GM23338 (cell line): Measurements from ENCODE around the gene DUSP7. TPM values are rescaled to one million over a fixed set of nuclear protein-coding genes. Genes with fewer than 3 reads are reported as not detected.

ENCODE experiments used
- ATAC-seq: fragments of 200-7000 bp; cut with Tn5 transposase; 3 replicates; pipeline ENCODE4 v1.9.1; 2020
- DNase-seq: peaks from one replicate; pipeline ENCODE4 v3.0.0-alpha.2; 2015; ENCODE audit warnings: low spot score
- H2AFZ ChIP-seq: fragments of 200-600 bp; sonication (generic); 2 replicates; pipeline ENCODE4 v1.8.0; 2016; ENCODE audit warnings: antibody characterized with exemption, mild to moderate bottlenecking, moderate library complexity
- H3F3A ChIP-seq: fragments of 200-600 bp; sonication (generic); replicated peaks from 2 replicates; pipeline ENCODE4 v1.8.0; 2017; ENCODE audit warnings: antibody characterized with exemption, mixed run types, low read depth
- H3K27ac ChIP-seq: fragments of 200-600 bp; sonication (generic); 2 replicates; pipeline ENCODE4 v1.6.1; 2016; ENCODE audit warnings: low read depth
- H3K27me3 ChIP-seq: fragments of 200-600 bp; sonication (generic); 2 replicates; pipeline ENCODE4 v1.8.0; 2016; ENCODE audit warnings: mild to moderate bottlenecking, mixed run types, moderate library complexity; ENCODE audit not compliant: insufficient read depth
- H3K36me3 ChIP-seq: fragments of 200-600 bp; sonication (generic); 2 replicates; pipeline ENCODE4 v1.8.0; 2016; ENCODE audit warnings: mild to moderate bottlenecking; ENCODE audit not compliant: insufficient read depth
- H3K4me1 ChIP-seq: fragments of 200-600 bp; sonication (generic); 2 replicates; pipeline ENCODE4 v1.8.0; 2016; ENCODE audit warnings: mild to moderate bottlenecking, moderate library complexity; ENCODE audit not compliant: insufficient read depth
- H3K4me2 ChIP-seq: fragments of 200-600 bp; sonication (generic); 2 replicates; pipeline ENCODE4 v1.7.1; 2017; ENCODE audit warnings: mixed run types
- H3K4me3 ChIP-seq: fragments of 200-600 bp; sonication (generic); 2 replicates; pipeline ENCODE4 v1.6.1; 2016; ENCODE audit warnings: mixed run types
- H3K79me2 ChIP-seq: fragments of 200-600 bp; sonication (generic); replicated peaks from 2 replicates; pipeline ENCODE4 v1.8.0; 2017; ENCODE audit warnings: mild to moderate bottlenecking; ENCODE audit not compliant: insufficient read depth
- H3K9me2 ChIP-seq: fragments of 200-600 bp; sonication (generic); 2 replicates; pipeline ENCODE4 v1.8.0; 2017; ENCODE audit not compliant: insufficient read depth
- H4K20me1 ChIP-seq: fragments of 200-600 bp; sonication (generic); replicated peaks from 2 replicates; pipeline ENCODE4 v1.8.0; 2017; ENCODE audit warnings: mild to moderate bottlenecking; ENCODE audit not compliant: insufficient read depth
- H3K27ac Mint-ChIP-seq: 2 replicates; pipeline ENCODE4 v1.8.0; 2020; ENCODE audit warnings: inconsistent platforms, mild to moderate bottlenecking, moderate library complexity, mixed read lengths
- H3K27me3 Mint-ChIP-seq: 3 replicates; pipeline ENCODE4 v1.8.0; 2022; ENCODE audit warnings: low read depth, mild to moderate bottlenecking, moderate library complexity, mixed read lengths, inconsistent platforms; ENCODE audit not compliant: insufficient read depth, poor library complexity
- H3K36me3 Mint-ChIP-seq: 3 replicates; pipeline ENCODE4 v1.8.0; 2021; ENCODE audit warnings: low read depth, mild to moderate bottlenecking, inconsistent platforms, moderate library complexity, mixed read lengths
- H3K4me1 Mint-ChIP-seq: 3 replicates; pipeline ENCODE4 v1.8.0; 2020; ENCODE audit warnings: mild to moderate bottlenecking, inconsistent platforms, mixed read lengths
- H3K4me3 Mint-ChIP-seq: 3 replicates; pipeline ENCODE4 v1.8.0; 2021; ENCODE audit warnings: moderate library complexity, mild to moderate bottlenecking, inconsistent platforms, mixed read lengths
- H3K9me3 Mint-ChIP-seq: 3 replicates; pipeline ENCODE4 v1.8.0; 2020; ENCODE audit warnings: moderate library complexity, mild to moderate bottlenecking, inconsistent platforms, mixed read lengths
- CREB1 ChIP-seq: fragments of 250-450 bp; sonication (Bioruptor Pico); IDR thresholded peaks from 2 replicates; pipeline ENCODE4 v1.5.0; 2020; ENCODE audit warnings: low read depth, mild to moderate bottlenecking, moderate library complexity
- EZH2 ChIP-seq: fragments of 200-600 bp; sonication (generic); IDR thresholded peaks from one replicate; pipeline ENCODE4 v1.8.0; 2017; ENCODE audit warnings: antibody characterized with exemption, mild to moderate bottlenecking, low read depth; ENCODE audit not compliant: unreplicated experiment
- EZH2phosphoT487 ChIP-seq: fragments of 200-600 bp; sonication (generic); IDR thresholded peaks from one replicate; pipeline ENCODE4 v1.8.1; 2018; ENCODE audit warnings: antibody characterized with exemption; ENCODE audit not compliant: unreplicated experiment
- JUNB ChIP-seq: IDR thresholded peaks from one replicate; pipeline ENCODE4 v1.6.1; 2016; ENCODE audit warnings: antibody characterized with exemption; ENCODE audit not compliant: unreplicated experiment
- NANOG ChIP-seq: IDR thresholded peaks from 2 replicates; pipeline ENCODE4 v1.6.1; 2016; ENCODE audit warnings: antibody characterized with exemption, borderline replicate concordance
- POLR2AphosphoS5 ChIP-seq: IDR thresholded peaks from 2 replicates; pipeline ENCODE4 v1.6.1; 2016; ENCODE audit warnings: antibody characterized with exemption, low read depth
- STAT1 ChIP-seq: IDR thresholded peaks from one replicate; pipeline ENCODE4 v1.6.1; 2016; ENCODE audit warnings: antibody characterized with exemption; ENCODE audit not compliant: unreplicated experiment
- ZNF114 ChIP-seq: fragments of 250-450 bp; sonication (Bioruptor Pico); IDR thresholded peaks from 2 replicates; pipeline ENCODE4 v1.5.0; 2020; ENCODE audit warnings: mild to moderate bottlenecking, moderate library complexity
- ZNF331 ChIP-seq: fragments of 250-450 bp; sonication (Bioruptor Pico); IDR thresholded peaks from 2 replicates; pipeline ENCODE4 v1.5.0; 2020; ENCODE audit warnings: low read depth, mild to moderate bottlenecking, moderate library complexity
- polyA plus RNA-seq: library from polyadenylated mRNA; unstranded; fragments of >200 nt; fragmentation: Nextera tagmentation; extraction: Ambion mirVana; gene quantifications from 2 replicates; pipeline ENCODE4 v1.2.1, GENCODE V29; 2016
- total RNA-seq: library from RNA; depleted of rRNA; stranded (reverse); fragments of >200 nt; shearing (Covaris generic); gene quantifications from 2 replicates; pipeline ENCODE4 v1.2.3, GENCODE V29; 2014
- TF ChIP-seq, protein P1 (sequence below): IDR thresholded peaks from one replicate; pipeline ENCODE4 v1.6.1; 2018; ENCODE audit warnings: antibody characterized with exemption; ENCODE audit not compliant: unreplicated experiment
- TF ChIP-seq, protein P2 (sequence below), 2 experiments: fragments of 200-600 bp in 1 of 2; sonication (generic) in 1 of 2; conservative IDR thresholded peaks; 2 replicates each; pipeline versions ENCODE4 v1.5.1 to v1.6.1; 2016 to 2017; ENCODE audit warnings: antibody characterized with exemption in 2 of 2, low read depth in 2 of 2, mild to moderate bottlenecking in 2 of 2, moderate library complexity in 1 of 2
- TF ChIP-seq, protein P3 (sequence below): fragments of 250-450 bp; sonication (Bioruptor Pico); IDR thresholded peaks from 2 replicates; pipeline ENCODE4 v1.5.0; 2020; ENCODE audit warnings: mild to moderate bottlenecking, moderate library complexity
- TF ChIP-seq, protein P4 (sequence below): IDR thresholded peaks from 2 replicates; pipeline ENCODE4 v1.6.1; 2016; ENCODE audit warnings: antibody characterized with exemption

The DUSP7 gene
- total and polyA plus RNA-seq, 2 experiments from 2014 or later = 5.6 to 14.7 TPM

DNA sequence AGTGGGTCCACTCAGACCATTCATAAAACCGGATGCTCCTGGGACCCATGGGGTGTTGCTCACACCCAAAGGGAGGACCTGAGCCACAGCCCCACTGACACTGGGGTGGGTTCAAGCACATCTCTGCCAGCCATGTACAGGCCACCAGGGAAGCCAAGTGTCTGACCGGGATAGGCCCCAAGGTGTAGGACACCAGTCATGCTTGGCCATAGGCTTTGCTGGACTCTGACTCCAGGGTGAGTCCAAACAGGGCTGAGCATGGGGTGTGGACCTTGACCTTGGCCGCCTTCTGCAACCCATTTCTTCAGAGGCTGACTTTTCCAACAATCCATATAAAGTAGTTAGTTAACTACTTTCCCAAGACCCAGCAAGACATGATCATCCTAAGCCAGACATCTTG, 31.4 kb upstream of the DUSP7 start (continued):
- TF ChIP-seq JUNB = no peak

DNA sequence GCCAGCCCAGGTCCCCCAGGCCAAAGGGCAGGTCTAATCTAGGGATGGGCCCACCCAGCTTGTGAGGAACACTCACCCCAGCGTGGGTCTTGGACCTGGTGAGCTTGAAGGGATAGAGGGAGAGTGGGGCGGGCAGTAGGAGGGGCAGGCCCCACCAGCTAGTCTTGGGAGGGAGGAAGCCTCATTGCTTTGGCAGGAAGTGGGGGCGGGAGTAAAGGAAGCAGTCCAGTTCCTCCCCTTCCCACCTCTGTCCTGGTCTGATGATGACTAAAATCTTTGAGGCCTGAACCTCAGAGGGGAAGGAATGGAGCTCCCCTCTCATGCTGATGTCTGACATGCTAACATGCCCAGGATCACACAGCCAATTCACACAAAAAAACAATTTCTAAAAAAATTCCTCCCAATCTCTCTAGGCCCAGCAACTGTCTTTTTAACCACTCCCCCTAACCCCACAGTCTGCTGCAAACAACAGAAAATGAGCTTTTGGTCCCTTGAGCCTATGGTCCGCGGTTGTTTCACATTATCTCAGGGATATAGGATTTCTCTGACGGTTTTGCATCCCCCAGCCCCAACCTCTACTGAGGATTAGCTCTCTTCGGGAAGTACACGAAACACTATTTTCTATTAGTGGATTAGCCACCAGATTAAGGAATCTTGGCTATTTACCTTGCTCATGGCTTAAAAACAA, 30.7 kb upstream of the DUSP7 start:
- H3K27me3 Mint-ChIP-seq = peaks cover 5% of the 10 kb centered on the region
- H3K9me2 ChIP-seq = no peaks in the 10 kb centered on the region
- no peaks in the 10 kb centered on the region for H3K27me3 ChIP-seq
- no peak for DNase-seq
- H3K4me2 ChIP-seq = no peak overlapping the region
- H3K4me3 Mint-ChIP-seq = no peak overlapping the region
- peaks cover 4% of the 10 kb centered on the region for H4K20me1 ChIP-seq
- no peaks in the 10 kb centered on the region; the same call in 1 of the 2 replicates for H3K36me3 ChIP-seq
- H2AFZ ChIP-seq = no peak overlapping the region
- H3K9me3 Mint-ChIP-seq = no peaks in the 10 kb centered on the region
- H3K4me1 ChIP-seq = no peaks in the 10 kb centered on the region
- H3K36me3 Mint-ChIP-seq = no peaks in the 10 kb centered on the region; the same call in 2 of the 3 replicates
- peaks cover 21% of the 10 kb centered on the region; the same call in 2 of the 3 replicates for H3K4me1 Mint-ChIP-seq
- no peaks in the 10 kb centered on the region for H3F3A ChIP-seq
- ATAC-seq = no peak
- peak overlapping the region; percentile 50; the same call in 1 of the 2 replicates for H3K27ac Mint-ChIP-seq
- no peak overlapping the region for H3K4me3 ChIP-seq
- no peak overlapping the region for H3K27ac ChIP-seq
- H3K79me2 ChIP-seq = no peaks in the 10 kb centered on the region
- TF ChIP-seq EZH2 (no peak), POLR2AphosphoS5 (no peak), ZNF331 (CRISPR knock-in tag) (no peak), EZH2phosphoT487 (no peak), NANOG (no peak), CREB1 (CRISPR knock-in tag) (no peak), STAT1 (no peak), ZNF114 (CRISPR knock-in tag) (no peak)
- TF ChIP-seq, protein P1, sequence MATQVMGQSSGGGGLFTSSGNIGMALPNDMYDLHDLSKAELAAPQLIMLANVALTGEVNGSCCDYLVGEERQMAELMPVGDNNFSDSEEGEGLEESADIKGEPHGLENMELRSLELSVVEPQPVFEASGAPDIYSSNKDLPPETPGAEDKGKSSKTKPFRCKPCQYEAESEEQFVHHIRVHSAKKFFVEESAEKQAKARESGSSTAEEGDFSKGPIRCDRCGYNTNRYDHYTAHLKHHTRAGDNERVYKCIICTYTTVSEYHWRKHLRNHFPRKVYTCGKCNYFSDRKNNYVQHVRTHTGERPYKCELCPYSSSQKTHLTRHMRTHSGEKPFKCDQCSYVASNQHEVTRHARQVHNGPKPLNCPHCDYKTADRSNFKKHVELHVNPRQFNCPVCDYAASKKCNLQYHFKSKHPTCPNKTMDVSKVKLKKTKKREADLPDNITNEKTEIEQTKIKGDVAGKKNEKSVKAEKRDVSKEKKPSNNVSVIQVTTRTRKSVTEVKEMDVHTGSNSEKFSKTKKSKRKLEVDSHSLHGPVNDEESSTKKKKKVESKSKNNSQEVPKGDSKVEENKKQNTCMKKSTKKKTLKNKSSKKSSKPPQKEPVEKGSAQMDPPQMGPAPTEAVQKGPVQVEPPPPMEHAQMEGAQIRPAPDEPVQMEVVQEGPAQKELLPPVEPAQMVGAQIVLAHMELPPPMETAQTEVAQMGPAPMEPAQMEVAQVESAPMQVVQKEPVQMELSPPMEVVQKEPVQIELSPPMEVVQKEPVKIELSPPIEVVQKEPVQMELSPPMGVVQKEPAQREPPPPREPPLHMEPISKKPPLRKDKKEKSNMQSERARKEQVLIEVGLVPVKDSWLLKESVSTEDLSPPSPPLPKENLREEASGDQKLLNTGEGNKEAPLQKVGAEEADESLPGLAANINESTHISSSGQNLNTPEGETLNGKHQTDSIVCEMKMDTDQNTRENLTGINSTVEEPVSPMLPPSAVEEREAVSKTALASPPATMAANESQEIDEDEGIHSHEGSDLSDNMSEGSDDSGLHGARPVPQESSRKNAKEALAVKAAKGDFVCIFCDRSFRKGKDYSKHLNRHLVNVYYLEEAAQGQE = no peak
- TF ChIP-seq, protein P2, sequence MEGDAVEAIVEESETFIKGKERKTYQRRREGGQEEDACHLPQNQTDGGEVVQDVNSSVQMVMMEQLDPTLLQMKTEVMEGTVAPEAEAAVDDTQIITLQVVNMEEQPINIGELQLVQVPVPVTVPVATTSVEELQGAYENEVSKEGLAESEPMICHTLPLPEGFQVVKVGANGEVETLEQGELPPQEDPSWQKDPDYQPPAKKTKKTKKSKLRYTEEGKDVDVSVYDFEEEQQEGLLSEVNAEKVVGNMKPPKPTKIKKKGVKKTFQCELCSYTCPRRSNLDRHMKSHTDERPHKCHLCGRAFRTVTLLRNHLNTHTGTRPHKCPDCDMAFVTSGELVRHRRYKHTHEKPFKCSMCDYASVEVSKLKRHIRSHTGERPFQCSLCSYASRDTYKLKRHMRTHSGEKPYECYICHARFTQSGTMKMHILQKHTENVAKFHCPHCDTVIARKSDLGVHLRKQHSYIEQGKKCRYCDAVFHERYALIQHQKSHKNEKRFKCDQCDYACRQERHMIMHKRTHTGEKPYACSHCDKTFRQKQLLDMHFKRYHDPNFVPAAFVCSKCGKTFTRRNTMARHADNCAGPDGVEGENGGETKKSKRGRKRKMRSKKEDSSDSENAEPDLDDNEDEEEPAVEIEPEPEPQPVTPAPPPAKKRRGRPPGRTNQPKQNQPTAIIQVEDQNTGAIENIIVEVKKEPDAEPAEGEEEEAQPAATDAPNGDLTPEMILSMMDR (conservative IDR thresholded peaks at IDR 0.05; ENCODE audit: low read depth in 2 of 2) = no peak
- TF ChIP-seq, protein P3, sequence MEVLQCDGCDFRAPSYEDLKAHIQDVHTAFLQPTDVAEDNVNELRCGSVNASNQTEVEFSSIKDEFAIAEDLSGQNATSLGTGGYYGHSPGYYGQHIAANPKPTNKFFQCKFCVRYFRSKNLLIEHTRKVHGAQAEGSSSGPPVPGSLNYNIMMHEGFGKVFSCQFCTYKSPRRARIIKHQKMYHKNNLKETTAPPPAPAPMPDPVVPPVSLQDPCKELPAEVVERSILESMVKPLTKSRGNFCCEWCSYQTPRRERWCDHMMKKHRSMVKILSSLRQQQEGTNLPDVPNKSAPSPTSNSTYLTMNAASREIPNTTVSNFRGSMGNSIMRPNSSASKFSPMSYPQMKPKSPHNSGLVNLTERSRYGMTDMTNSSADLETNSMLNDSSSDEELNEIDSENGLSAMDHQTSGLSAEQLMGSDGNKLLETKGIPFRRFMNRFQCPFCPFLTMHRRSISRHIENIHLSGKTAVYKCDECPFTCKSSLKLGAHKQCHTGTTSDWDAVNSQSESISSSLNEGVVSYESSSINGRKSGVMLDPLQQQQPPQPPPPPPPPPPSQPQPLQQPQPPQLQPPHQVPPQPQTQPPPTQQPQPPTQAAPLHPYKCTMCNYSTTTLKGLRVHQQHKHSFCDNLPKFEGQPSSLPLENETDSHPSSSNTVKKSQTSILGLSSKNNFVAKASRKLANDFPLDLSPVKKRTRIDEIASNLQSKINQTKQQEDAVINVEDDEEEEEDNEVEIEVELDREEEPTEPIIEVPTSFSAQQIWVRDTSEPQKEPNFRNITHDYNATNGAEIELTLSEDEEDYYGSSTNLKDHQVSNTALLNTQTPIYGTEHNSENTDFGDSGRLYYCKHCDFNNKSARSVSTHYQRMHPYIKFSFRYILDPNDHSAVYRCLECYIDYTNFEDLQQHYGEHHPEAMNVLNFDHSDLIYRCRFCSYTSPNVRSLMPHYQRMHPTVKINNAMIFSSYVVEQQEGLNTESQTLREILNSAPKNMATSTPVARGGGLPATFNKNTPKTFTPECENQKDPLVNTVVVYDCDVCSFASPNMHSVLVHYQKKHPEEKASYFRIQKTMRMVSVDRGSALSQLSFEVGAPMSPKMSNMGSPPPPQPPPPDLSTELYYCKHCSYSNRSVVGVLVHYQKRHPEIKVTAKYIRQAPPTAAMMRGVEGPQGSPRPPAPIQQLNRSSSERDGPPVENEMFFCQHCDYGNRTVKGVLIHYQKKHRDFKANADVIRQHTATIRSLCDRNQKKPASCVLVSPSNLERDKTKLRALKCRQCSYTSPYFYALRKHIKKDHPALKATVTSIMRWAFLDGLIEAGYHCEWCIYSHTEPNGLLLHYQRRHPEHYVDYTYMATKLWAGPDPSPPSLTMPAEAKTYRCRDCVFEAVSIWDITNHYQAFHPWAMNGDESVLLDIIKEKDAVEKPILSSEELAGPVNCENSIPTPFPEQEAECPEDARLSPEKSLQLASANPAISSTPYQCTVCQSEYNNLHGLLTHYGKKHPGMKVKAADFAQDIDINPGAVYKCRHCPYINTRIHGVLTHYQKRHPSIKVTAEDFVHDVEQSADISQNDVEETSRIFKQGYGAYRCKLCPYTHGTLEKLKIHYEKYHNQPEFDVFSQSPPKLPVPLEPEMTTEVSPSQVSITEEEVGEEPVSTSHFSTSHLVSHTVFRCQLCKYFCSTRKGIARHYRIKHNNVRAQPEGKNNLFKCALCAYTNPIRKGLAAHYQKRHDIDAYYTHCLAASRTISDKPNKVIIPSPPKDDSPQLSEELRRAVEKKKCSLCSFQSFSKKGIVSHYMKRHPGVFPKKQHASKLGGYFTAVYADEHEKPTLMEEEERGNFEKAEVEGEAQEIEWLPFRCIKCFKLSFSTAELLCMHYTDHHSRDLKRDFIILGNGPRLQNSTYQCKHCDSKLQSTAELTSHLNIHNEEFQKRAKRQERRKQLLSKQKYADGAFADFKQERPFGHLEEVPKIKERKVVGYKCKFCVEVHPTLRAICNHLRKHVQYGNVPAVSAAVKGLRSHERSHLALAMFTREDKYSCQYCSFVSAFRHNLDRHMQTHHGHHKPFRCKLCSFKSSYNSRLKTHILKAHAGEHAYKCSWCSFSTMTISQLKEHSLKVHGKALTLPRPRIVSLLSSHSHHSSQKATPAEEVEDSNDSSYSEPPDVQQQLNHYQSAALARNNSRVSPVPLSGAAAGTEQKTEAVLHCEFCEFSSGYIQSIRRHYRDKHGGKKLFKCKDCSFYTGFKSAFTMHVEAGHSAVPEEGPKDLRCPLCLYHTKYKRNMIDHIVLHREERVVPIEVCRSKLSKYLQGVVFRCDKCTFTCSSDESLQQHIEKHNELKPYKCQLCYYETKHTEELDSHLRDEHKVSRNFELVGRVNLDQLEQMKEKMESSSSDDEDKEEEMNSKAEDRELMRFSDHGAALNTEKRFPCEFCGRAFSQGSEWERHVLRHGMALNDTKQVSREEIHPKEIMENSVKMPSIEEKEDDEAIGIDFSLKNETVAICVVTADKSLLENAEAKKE (CRISPR knock-in tag) = no peak
- TF ChIP-seq, protein P4, sequence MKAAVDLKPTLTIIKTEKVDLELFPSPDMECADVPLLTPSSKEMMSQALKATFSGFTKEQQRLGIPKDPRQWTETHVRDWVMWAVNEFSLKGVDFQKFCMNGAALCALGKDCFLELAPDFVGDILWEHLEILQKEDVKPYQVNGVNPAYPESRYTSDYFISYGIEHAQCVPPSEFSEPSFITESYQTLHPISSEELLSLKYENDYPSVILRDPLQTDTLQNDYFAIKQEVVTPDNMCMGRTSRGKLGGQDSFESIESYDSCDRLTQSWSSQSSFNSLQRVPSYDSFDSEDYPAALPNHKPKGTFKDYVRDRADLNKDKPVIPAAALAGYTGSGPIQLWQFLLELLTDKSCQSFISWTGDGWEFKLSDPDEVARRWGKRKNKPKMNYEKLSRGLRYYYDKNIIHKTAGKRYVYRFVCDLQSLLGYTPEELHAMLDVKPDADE = no peak
